HG03159 (cell line): ENCODE results near the gene PLXNB3.
"Not testable (repeated sequence)": the region's sequence is repeated elsewhere in the genome, so short reads cannot be mapped to it uniquely, and the experiment has no call there.

Experiments
- ATAC-seq: cut with Tn5 transposase; IDR thresholded peaks from one replicate; pipeline ENCODE4 v1.9.1; 2021; ENCODE audit warnings: mild to moderate bottlenecking, moderate library complexity; ENCODE audit not compliant: unreplicated experiment

PLXNB3 gene

DNA sequence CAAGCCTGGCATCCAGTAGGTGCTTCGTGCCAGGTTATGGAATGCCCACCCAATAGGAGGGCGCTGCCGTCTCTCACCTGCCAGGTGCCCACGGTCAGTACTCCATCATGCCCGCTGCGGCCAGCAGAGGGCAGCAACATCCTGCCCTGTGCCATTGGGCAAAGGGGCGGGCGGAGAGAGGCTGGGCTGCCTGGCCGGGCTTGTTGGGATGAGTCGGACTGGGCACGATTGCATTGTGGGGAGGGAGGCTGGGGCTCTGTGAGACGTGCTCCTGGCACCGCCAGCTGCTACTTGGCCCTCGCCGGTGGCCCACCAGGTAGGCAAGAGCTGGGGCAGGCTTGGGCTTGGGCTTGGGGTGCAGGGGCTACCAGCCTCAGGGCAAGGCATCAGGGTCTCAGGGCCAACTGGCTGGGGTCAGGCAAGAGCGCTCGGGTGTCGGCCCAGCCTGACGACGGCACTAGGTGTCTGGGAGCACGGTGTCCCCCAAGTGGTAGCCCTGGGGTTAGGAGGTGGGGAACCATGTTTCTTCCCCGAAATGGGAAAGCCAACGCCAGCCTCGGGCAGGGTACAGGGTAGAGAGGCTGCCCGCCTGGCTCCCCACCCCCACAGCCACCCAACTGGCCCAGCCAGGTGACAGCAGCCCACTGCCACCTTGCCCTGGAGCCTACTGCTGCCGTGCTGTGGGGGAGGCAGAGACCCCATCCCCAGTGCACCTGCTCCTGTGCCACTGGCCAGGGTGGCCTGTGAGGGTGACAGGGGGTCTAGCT, at the start of gene PLXNB3:
TSS of gene PLXNB3 (plus strand) at position 261 of the 767 bp plus-strand sequence. CDS start 1,287 bp downstream, outside the sequence.
- ATAC-seq = no peak

DNA sequence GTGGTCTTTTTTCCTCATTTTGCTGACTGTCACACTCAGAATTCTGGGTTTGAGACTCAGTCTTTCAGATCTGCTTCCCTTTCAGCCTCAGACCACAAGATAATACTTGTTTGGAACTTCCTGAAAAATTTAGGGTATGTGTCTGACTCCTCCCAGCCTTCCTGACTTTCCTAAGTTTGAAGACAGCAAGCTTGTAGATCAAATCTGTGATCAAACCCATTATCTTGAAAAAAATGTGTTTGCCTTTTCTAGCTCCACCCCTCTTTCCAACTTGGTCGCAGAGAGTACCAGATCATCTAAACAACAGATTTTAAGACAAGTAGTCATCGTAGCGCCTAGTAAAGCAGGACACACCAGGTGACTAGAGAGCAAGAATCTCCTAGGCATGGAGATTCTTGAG, 49.8 kb upstream of the PLXNB3 start:
- ATAC-seq = no peak

DNA sequence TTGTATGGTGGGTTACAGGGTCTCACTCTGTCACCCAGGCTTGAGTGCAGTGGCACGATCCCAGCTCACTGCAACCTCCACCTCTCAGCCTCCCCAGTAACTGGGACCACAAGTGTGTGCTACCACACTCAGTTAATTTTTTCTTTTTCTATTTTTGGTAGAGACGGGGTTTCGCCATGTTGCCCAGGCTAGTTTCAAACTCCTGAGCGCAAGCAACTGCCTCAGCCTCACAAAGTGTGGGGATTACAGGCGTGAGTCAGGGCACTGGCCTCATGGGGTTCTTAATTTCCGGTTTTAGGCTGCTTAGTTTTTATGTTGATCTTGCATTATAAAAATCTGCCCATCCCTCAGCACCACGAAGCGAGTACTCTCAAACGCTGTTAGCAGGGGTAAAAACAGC, 46.6 kb upstream of the PLXNB3 start:
- no peak for ATAC-seq

GRCh38 chrX:153719238-153719637, 44.8 kb upstream of the PLXNB3 start:
- ATAC-seq = no peak

DNA sequence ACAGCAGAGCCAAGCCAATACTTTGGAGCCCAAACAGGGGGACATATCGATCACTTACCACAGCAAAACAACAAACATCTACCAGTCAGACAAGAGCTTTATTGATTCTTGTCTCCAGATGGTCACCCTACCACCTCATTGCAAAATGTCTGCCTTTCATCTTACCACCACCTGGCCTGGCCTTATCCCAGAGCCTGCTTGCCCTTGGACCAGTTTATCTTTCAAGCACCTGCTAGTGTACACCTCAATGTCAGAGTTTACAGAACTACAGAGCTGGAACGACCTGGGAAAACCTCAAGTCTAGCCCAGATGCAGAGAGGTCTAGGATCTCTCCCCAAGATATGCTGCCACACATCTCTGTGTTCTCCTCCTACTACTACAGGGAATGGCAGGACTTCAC, 44.3 kb upstream of the PLXNB3 start:
- ATAC-seq = no peak

DNA sequence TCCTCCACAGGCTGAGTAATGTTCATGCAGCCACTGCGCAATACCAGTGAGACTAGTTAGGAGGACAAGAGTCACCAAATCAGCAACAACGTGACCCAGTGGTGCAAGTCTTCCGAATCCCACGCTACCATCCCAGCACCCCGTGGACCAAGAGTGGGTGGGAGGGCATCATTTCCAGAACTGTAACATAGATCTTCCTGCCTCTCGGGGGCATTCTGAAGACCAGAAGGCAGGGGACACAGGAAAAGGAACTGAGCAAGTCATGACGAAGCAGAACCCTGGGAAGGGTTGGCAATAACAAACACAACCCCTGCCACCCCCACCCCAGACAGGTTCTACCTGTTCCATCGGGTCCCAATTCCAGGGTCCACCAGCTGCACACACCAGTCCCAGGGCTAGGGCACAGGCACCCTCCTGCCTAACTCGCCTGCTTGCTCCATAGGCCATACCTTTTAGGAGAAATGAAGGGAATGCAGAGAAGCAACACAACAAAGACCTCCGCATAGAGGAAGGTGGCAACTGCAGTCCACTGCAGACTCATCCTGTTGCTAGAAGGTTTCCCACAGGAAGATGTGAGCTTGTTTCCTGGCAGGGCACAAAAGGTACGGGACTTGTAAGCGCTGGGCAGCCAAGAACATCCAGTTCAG, 41.2 kb upstream of the PLXNB3 start:
- ATAC-seq = no peak

GRCh38 chrX:153723351-153724251, 40.4 kb upstream of the PLXNB3 start:
- ATAC-seq = peak; percentile 33

DNA sequence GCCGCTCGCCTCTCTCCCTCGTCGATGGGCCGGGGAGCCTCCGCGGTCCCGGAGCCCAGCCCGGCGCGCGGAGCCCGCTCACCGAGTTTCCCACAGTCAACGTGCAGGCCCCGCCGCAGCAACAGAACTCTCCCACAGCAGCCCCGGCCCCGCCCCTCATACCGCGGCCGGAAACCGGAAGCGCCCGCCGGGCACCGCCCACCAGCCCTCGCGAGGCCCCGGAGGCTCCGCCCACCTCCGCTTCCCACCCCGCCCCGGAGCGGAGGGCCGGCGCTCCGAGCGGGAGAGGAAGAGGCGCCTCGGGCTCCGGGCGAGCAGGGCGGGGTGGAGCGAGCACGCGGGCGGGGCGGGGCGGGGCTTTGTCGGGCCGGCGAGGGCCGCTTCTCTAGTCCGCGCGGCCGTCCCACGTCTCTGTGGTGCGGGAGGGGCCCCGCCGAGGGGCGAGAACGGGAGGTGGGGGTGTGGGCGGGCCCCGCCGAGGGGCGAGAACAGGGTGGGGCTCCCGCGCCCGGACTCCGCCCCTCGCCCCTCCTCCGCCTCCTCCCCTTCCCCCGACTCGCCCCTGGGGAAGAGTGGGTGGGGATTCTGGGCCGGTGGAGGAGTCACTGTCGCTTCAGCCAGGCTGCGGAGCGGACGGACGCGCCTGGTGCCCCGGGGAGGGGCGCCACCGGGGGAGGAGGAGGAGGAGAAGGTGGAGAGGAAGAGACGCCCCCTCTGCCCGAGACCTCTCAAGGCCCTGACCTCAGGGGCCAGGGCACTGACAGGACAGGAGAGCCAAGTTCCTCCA, 39.6 kb upstream of the PLXNB3 start, which contains the start of the genes ABCD1 and BCAP31:
TSS of gene ABCD1 (plus strand) at position 605 of the 787 bp plus-strand sequence. CDS start 411 bp downstream, outside the sequence.
TSS of gene BCAP31 (minus strand) at position 136 of the 787 bp plus-strand sequence. CDS start 1,143 bp downstream, outside the sequence.
- peak; percentile 42 for ATAC-seq

- no peak for ATAC-seq
These were observed 38.8 kb upstream of the PLXNB3 start for GRCh38 chrX:153725039-153725831.

DNA sequence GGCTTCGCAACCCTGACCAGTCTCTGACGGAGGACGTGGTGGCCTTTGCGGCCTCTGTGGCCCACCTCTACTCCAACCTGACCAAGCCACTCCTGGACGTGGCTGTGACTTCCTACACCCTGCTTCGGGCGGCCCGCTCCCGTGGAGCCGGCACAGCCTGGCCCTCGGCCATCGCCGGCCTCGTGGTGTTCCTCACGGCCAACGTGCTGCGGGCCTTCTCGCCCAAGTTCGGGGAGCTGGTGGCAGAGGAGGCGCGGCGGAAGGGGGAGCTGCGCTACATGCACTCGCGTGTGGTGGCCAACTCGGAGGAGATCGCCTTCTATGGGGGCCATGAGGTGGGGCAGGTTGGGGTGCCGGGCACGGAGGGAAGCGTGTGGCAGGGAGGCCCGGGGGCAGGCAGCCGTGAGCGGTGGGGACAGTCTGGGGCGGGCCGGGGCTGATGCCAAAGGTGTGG, 38.2 kb upstream of the PLXNB3 start:
- ATAC-seq = no peak

- ATAC-seq = peak; percentile 51
These were observed 37.5 kb upstream of the PLXNB3 start for GRCh38 chrX:153726286-153727122.

DNA sequence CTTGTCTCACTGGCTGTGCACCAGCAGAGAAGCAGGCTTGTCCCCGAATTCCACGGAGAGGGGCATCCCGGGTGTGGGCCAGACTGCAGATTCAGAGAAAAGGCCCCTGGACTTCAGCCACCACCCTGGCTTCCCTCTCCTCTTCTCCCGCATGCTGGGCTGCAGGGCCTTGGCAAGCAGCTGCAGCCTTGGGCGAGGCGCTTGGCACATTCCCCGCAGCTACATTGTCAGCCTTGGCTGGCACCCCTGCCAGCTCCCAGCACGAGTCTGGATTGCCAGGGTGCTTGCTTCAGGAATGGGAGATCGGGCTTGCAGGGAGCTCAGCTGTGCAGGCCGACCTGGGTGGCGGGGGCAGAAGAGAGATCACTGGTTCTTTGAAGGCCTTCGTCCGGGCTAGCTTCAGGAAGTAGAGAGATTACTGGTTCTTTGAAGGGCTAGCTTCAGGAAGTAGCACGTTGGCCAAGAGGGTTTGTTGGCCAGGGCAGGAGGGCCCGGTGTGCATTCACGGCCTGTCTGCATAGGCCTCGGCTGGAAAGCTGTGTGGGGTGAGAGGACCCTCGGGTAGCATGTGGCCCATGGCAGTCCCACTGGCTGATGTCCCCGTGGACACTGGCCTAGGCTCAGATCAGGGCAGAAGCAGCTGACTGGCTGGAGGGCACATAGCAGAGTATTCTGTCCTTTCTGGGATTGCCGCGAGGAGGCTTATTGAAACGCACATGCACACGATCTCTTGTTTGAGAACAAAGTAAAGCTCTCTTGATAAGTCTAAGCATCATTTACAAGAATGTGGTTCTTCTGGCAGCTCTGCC, 36.7 kb upstream of the PLXNB3 start:
- no peak for ATAC-seq

DNA sequence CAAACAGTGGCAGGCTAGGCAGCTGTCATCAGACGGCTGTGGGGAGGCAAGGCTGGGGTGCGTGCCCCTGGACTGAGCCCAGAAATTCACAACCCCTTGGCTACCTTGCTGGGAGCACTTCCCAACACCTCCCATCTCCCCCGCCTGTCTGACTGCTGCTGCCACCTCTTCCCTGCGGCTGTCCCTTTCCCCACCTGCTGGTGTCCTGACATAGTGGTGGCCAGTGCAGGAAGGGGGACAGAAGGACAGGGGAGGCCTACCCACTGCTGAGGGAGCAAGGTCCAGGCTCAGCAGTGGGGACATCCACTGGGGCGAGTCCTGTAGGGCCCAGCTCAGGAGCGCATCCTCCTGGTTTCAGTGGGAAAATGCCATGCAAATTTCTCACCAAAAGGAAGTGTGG, 36.0 kb upstream of the PLXNB3 start:
- no peak for ATAC-seq

- ATAC-seq = no peak
These were observed 35.0 kb upstream of the PLXNB3 start for GRCh38 chrX:153728951-153729631.

- not testable (repeated sequence) for ATAC-seq
These were observed 33.9 kb upstream of the PLXNB3 start for GRCh38 chrX:153730115-153730514.

DNA sequence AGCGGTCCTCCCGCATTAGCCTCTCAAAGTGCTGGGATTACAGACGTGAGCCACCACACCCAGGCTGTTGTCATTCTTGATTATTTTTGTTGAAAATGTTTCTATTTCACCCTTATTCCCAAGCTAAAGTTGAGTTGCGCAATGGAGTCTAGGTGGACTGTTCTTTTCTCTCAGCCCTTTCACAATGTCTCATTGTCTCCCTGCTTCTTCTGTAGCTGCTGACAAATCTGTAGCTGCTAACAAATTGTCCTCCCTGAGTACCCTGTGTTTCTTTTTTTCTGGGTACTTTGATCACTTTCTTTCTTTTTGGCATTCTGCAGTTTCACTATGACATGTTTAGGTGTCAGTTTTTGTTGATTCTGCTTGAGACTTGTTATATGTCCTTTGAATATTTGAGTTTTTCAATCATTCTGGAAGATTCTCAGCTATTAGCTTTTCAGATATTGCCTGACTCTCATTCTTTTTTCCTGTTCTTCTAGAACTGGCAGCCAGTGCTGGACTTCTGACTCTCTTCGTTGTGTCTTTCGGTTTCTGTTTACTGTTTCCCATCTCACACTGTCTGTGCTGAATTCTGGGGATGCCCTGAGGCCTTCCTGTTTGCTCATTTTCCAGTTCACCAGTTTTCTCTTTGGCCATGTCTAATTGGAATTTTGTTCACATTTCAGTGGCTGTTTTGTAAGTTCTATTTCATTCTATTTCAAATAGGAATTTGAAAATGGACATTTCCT, 32.8 kb upstream of the PLXNB3 start:
- no peak for ATAC-seq

GRCh38 chrX:153731845-153732215, 32.2 kb upstream of the PLXNB3 start:
- no peak for ATAC-seq
